Right hindlimb (tissue), 1 donor: ENCODE data around the gene BLZF1.
A peak's percentile ranks its signal among the peaks of the same experiment; 100 is the strongest.
"Not testable (repeated sequence)": the region's sequence is repeated elsewhere in the genome, so short reads cannot be mapped to it uniquely, and the experiment has no call there.

Experiments used
- DNase-seq: peaks from one replicate; pipeline ENCODE4 v3.0.0-alpha.2; 2018

Gene BLZF1

DNA sequence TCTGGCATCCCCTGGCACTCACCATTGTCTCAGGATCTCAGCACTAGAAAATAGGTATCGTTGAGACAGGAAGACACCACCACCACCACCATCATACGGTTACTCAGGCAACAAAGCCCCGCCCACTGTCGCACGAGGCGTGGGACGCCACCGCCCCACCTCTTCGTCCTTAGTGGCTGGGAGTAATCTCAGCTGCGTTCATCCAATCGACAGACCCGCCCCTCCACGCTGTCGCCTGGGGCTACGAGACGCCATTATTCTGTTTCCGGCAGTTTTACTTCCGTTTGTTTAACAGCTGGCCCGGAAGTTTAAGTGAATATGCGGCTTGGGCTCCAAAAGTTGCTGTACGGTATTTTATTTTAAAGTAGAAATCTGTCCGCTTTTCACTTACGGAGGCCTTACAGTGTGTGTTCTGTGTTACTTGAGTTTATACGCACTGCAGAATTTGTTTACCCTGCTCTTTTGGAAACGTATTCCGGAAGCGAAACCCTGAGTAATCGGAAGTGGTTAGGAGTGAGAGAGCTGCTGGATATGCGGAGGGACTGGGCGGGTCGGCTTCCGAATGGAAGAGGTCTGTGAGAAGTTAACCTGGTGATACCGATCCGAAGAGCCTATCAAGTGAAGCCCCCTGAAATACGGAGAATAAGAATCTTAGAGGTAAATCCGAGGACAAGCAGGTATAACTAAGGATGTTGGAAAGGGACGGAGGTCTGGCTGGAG is at the start of gene BLZF1, which contains the start of gene NME7:
Gene BLZF1, plus strand, starts transcription at position 510 of the 720 bp plus-strand sequence. CDS start 1,328 bp downstream, outside the sequence.
Gene NME7, minus strand, starts transcription at position 112 of the 720 bp plus-strand sequence. Its CDS starts 87 bp downstream, at position 25.
- DNase-seq: peak; percentile 98

GRCh38 chr1:169318536-169319244 is 49.3 kb upstream of the BLZF1 start:
- DNase-seq: no peak

GRCh38 chr1:169321539-169321938 is 46.5 kb upstream of the BLZF1 start:
- no peak for DNase-seq

GRCh38 chr1:169322138-169322537 is 45.9 kb upstream of the BLZF1 start:
- DNase-seq: no peak

DNA sequence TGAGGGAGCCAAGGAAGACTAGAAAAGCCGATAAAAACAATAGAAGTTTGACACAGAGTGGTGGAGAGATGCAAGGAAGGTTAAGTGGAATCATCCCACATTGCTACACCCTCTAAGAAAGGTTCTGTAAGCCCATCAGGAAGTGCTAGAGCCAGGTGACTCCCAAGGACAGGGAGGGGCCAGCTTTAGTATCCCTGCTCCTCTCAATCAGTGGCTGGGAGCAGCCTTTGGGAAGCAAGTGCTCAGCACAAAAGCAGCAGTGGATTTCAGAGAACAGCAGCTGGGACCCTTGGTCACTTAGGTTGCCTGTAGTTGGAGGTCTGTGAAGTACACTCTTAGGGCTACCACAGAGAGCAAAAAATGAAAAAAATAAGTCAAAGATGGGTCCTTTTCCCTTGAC is 42.9 kb upstream of the BLZF1 start:
- no peak for DNase-seq

- no peak for DNase-seq
Observed at GRCh38 chr1:169326261-169326955, 41.6 kb upstream of the BLZF1 start.

- no peak for DNase-seq
Observed at GRCh38 chr1:169326956-169327268, 41.1 kb upstream of the BLZF1 start.

GRCh38 chr1:169327875-169328274 is 40.1 kb upstream of the BLZF1 start:
- no peak for DNase-seq

DNA sequence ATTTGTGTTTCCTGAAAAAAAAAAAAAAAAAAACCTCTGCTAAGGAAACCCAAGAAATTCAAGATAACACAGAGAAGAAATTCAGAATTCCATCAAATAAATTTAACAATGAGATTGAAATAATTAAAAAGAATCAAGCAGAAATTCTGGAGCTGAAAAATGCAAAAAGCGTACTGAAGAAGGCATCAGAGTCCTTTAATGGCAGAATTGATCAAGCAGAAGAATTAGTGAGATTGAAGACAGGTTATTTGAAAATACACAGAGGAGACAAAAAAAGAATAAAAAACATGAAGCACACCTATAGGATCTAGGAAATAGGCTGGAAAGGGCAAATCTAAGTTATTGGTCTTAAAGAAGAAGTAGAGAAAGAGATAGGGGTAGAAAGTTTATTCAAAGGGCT is 38.6 kb upstream of the BLZF1 start:
- no peak for DNase-seq

DNA sequence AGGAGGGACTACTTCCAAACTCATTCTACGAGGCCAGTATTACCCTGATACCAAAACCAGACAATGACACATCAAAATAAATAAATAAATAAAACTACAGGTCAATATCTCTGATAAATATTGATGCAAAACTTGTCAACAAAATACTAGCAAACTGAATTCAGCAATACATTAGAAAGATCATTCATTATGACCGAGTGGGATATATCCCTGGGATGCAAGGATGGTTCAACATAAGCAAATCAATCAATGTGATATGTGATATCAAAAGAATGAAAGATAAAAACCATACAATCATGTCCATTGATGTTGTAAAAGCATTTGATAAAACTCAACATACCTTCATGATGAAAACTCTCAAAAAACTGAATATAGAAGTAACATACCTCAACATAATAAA is 37.1 kb upstream of the BLZF1 start:
- no peak for DNase-seq

GRCh38 chr1:169334727-169335126 is 33.3 kb upstream of the BLZF1 start:
- not testable (repeated sequence) for DNase-seq

DNA sequence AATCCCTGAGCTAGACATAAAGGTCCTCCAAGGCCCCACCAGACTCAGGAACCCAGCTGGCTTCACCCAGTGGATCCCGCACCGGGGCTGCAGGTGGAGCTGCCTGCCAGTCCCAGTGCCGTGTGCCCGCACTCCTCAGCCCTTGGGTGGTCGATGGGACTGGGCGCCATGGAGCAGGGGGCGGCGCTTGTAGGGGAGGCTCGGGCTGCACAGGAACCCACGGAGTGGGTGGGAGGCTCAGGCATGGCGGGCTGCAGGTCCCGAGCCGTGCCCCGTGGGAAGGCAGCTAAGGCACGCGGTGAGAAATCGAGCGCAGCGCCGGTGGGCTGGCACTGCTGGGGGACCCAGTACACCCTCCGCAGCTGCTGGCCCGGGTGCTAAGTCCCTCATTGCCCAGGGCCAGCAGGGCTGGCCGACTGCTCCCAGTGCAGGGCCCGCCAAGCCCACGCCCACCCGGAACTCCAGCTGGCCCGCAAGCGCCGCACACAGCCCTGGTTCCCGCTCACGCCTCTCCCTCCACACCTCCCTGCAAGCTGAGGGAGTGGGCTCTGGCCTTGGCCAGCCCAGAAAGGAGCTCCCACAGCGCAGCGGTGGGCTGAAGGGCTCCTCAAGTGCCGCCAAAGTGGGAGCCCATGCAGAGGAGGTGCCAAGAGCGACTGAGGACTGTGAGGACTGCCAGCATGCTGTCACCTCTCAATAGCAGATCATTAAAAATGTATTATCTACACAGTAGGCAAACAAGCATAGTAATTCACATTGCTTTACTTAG is 30.9 kb upstream of the BLZF1 start:
- not testable (repeated sequence) for DNase-seq

DNA sequence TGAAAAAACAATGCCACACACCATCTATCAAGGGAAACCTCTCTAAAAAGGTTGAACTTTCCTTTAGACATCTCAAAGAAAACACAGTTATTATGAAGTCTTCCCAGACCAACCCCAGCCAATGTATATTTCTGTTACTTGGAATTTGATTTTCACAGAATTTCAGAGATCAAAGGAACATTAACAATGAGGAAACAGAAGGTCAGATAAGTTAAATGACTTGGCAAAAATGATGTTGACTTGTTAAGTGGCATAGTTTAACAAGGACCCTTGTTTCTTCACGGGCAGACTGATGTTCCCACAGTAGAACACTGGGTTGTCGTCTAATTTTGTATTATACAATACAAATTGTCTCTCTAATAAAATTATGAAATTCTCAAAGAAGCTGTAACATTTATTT is 29.4 kb upstream of the BLZF1 start:
- DNase-seq: no peak

DNA sequence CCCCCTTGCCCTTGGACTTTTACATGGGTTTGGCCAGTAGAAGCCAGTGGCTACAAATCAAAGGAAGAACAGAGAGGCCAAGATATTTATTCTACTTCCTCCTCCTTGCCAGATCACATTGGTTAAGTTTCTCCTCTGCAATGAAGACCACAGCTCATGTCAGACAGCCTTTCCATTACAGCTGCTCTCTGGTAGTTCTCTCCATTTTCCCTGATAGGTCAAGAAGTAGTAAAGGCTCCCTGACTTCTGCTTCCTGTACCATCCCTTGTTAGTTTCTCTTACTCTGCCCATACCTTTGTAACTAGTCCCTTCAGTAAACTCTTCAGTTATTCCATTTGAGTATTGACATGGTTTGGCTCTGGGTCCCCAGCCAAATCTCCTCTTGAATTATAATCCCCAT is 28.2 kb upstream of the BLZF1 start:
- no peak for DNase-seq

DNA sequence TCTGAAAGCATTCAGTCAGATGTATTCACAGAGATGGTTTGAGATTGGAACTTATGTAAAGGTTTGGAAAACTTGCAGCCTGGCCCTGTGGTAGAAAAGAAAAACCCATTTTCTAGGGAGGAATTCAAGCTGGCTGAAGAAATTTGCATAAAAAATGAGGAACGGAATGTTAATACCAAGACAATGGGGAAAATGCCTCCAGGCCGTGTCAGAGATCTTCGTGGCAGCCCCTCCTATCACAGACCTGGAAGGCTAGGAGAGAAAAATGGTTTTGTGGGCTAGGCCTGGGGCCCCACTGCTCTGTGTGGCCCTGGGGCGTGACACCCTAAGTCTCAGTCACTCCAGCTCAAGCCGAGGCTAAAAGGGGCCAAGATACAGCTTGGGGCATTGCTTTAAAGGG is 27.1 kb upstream of the BLZF1 start:
- DNase-seq: no peak

DNA sequence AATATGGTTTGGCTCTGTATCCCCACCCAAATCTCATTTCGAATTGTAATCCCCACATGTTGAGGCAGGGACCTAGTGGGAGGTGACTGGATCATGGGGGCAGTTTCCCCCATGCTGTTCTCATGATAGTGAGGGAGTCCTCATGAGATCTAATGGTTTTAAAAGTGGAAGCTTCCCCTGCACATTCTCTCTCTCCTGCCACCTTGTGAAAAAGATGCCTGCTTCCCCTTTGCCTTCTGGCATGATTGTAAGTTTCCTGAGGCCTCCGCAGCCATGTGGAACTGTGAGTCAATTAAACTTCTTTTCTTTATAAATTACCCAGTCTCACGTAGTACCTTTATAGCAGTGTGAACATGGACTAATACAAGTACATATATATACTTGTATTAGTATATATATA is 25.9 kb upstream of the BLZF1 start:
- DNase-seq: not testable (repeated sequence)

DNA sequence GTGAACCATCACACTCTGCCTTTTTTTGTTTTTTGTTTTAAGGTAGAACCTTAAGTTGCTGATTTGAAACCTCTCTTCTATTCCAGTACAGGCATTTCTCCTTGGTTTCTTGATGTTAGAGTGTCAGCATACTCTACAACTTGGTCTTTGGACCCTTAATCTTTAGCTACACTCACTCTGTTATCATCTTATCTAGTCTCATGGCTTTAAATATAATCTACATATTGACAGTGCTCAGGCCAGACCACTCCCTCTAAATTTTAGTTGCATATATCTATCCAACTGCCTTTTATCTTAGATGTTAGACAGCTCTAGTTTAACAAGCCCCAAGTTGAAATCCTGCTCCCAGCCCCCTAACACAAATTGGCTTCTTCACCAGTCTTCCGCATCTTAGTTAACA is 22.5 kb upstream of the BLZF1 start:
- no peak for DNase-seq

- no peak for DNase-seq
Observed at GRCh38 chr1:169346036-169346589, 21.9 kb upstream of the BLZF1 start.

- no peak for DNase-seq
Observed at GRCh38 chr1:169347688-169348382, 20.2 kb upstream of the BLZF1 start.

GRCh38 chr1:169348383-169349036 is 19.5 kb upstream of the BLZF1 start:
- no peak for DNase-seq

DNA sequence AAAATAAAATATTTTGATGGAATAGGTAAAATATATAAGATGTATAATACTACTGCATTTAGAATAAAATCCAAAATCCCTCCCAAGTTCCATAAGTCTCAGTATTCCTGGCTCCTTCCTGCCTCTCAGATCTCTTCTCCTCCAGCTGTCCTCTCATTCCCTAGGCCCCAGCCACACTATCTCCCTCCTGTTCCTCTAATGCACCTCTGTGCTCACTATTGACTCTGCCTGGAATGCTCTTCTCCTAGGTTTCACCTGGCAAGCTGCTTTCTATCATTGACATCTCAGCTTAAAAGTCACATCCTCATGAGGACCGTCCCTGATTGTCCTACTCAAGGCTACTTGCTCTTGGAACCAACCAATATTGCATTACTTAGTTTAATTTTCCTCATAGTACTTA is 7.6 kb upstream of the BLZF1 start:
- no peak for DNase-seq

GRCh38 chr1:169361281-169361680 is 6.7 kb upstream of the BLZF1 start:
- DNase-seq: no peak
